C4-2B (cell line): ENCODE measurements around the gene SREBF2.

Experiments used
- CTCF ChIP-seq: fragments of 450-650 bp; conservative IDR thresholded peaks from 2 replicates; pipeline ENCODE4 v1.5.1; 2017; ENCODE audit warnings: mild to moderate bottlenecking
- ZFX ChIP-seq: fragments of 450-650 bp; IDR thresholded peaks from 2 replicates; pipeline ENCODE4 v1.6.1; 2017

- no peak for TF ChIP-seq CTCF
- no peak for TF ChIP-seq ZFX
Measured at GRCh38 chr22:41920271-41920976, 87.5 kb downstream of the SREBF2 start.
